ENCODE data around the gene TSHZ2.

TSHZ2 gene

GRCh38 chr20:53055367-53056067 lies 83.4 kb downstream of the TSHZ2 start:
- no peak overlapping the region for H3K4me3 ChIP-seq
- TF ChIP-seq CTCF (IDR thresholded peaks at IDR 0.05), result no peak
- no peak for DNase-seq (ENCODE audit: low spot score)
- no peak overlapping the region for H3K27ac ChIP-seq

GRCh38 chr20:53057579-53057978 lies 85.4 kb downstream of the TSHZ2 start:
- no peak for TF ChIP-seq CTCF (IDR thresholded peaks at IDR 0.05)
- H3K27ac ChIP-seq, result no peak overlapping the region
- DNase-seq (ENCODE audit: low spot score), result no peak
- H3K4me3 ChIP-seq, result no peak overlapping the region

- Histone ChIP-seq H3K4me3 (no peak overlapping the region), H3K27ac (no peak overlapping the region)
- no peak for TF ChIP-seq CTCF (IDR thresholded peaks at IDR 0.05)
- no peak for DNase-seq (ENCODE audit: low spot score)
These were observed 87.7 kb downstream of the TSHZ2 start for GRCh38 chr20:53059848-53060247.

GRCh38 chr20:53061192-53062108 lies 89.3 kb downstream of the TSHZ2 start:
- no peak overlapping the region for H3K4me3 ChIP-seq
- no peak for TF ChIP-seq CTCF (IDR thresholded peaks at IDR 0.05)
- DNase-seq (ENCODE audit: low spot score), result no peak
- no peak overlapping the region for H3K27ac ChIP-seq

- no peak for TF ChIP-seq CTCF (IDR thresholded peaks at IDR 0.05)
- no peak overlapping the region for H3K4me3 ChIP-seq
- H3K27ac ChIP-seq, result no peak overlapping the region
- no peak for DNase-seq (ENCODE audit: low spot score)
These were observed 92.8 kb downstream of the TSHZ2 start for GRCh38 chr20:53064935-53065334.

- Histone ChIP-seq H3K4me3 (no peak overlapping the region), H3K27ac (no peak overlapping the region)
- TF ChIP-seq CTCF (IDR thresholded peaks at IDR 0.05), result no peak
- no peak for DNase-seq (ENCODE audit: low spot score)
These were observed 96.1 kb downstream of the TSHZ2 start for GRCh38 chr20:53068241-53068640.

Data from coronary artery (tissue), 2 donors.